ENCODE results near the gene COL8A2.

COL8A2 gene

DNA sequence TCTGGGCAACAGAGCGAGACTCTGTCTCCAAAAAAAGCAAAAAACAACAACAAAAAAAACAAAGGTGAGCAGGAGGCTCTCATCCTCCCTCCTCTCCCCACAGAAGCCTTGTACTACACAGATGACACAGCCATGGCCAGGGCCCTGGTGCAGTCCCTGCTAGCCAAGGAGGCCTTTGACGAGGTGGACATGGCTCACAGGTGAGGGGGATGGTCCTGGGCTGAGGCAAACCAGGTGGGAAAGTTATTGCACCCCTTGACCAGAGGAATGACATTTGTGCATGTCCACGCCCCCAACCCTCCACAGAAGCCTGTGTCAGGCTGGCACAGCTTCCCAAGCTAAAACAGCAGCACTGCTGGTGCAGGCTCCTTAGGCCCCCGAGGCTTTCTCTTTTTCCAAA lies 33.9 kb downstream of the COL8A2 start:
- DNase-seq (ENCODE audit: low spot score), result no peak

DNA sequence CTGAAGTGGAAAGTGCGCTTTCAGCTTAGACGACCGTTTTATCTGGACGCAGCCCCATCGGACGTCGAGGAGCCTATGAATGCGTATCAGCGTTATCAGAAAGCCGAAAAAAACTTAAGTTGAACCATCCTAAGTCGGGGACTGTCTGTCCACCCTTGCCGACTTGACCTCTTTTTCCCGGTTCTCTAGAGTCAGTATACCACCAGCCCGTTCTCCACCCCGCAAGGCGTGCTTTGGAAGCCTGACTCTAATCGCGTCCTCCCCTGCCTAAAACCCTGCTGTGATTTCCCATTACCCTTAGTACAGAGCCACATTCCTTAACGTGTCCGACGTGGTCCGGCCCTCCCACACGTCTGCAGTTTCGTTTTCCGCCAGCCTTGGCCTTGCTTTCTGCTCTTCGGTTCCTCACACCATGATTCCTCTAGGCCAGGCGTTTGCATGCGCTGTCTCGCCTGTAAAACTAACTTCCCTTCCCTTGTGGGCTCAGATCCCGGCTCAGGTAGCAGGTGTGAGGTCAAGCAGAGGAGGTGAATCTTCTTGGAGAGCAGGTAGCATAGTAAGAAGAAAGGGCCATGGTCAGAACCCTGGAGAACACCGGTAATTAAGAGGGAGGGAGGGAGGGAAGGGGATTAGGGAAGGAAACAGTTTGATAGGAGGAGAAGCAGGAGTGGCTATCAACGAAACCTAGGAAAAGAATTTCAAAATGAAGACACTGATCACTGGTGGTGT lies 35.5 kb downstream of the COL8A2 start:
- DNase-seq (ENCODE audit: low spot score), result no peak

GRCh38 chr1:36088577-36089392 lies 36.2 kb downstream of the COL8A2 start, which contains the start of gene ADPRS:
Gene ADPRS (plus strand): TSS chr1:36088892. CDS start chr1:36088905, 13 bp downstream.
- DNase-seq (ENCODE audit: low spot score), result peak; percentile 75

- DNase-seq (ENCODE audit: low spot score), result no peak
These were observed 36.8 kb downstream of the COL8A2 start for GRCh38 chr1:36088265-36088576.

- no peak for DNase-seq (ENCODE audit: low spot score)
These were observed 37.5 kb downstream of the COL8A2 start for GRCh38 chr1:36087233-36088123.

DNA sequence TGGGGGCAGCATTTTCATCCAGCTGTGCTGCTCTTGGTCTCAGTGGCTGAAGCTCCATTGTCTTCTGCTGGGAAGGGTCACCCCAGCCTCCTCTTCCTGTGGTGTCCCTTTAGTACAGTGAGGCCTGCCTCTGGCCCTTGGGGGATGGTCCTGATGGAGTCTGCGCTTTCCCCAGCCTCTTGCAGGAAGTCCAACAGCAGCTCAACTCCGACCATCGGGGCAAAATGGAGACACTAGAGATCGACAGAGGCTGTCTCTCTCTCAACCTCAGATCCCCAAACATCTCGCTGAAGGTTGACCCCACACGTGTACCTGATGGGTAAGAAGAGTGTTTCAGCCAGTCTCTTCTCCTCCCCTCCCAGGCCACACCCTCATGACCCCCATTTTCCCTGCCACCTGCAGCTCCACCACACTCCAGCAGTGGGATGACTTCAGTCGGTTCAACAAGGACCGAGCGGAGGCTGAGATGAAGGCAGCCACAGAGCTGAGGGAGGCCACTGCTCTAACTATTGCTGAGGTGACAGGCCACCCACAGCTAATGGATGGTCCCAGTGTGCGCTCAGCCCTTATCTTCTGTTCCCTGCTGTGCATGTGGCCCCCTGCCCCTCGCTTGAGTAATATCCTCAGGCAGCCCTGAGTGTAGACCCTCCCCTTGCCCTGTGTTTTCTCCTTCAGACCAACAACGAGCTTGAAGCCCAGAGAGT lies 38.3 kb downstream of the COL8A2 start:
- no peak for DNase-seq (ENCODE audit: low spot score)

DNA sequence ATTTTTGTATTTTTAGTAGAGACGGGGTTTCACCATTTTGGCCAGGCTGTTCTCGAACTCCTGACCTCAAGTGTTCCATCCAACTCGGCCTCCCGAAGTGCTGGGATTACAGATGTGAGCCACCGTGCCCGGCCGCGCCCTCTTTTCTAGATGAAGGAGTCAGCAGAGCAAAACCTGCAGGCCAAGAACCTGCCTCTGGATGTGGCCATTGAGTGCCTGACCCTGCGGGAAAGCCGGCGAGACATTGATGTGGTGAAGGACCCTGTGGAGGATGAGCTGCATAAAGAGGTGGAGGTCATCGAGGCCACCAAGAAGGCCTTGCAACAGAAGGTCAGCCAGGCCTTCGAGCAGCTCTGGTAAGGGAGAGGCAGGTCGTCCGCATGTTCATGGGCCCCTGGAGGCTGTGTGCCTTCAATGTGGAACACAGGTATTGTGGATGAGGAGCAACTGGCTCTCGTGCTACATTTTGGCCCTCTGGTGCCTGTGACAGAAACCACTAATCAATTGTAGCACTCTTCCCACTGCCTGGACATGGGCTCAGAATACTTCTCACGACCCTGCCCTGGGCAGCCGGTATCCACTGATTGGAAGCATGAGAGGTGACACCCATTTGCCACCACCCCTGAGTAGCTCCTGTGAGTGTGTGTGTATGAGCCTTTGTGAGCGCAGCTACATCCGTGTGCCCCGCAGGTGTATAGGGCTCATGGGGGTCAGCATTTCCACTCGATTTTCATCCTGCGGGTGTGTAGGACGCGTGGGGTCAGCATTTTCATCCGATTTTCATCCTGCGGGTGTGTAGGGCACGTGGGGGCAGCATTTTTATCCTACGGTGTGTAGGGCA lies 39.1 kb downstream of the COL8A2 start:
- DNase-seq (ENCODE audit: low spot score), result no peak

GRCh38 chr1:36085126-36085525 lies 39.9 kb downstream of the COL8A2 start:
- no peak for DNase-seq (ENCODE audit: low spot score)

GRCh38 chr1:36084497-36085115 lies 40.4 kb downstream of the COL8A2 start:
- no peak for DNase-seq (ENCODE audit: low spot score)

DNA sequence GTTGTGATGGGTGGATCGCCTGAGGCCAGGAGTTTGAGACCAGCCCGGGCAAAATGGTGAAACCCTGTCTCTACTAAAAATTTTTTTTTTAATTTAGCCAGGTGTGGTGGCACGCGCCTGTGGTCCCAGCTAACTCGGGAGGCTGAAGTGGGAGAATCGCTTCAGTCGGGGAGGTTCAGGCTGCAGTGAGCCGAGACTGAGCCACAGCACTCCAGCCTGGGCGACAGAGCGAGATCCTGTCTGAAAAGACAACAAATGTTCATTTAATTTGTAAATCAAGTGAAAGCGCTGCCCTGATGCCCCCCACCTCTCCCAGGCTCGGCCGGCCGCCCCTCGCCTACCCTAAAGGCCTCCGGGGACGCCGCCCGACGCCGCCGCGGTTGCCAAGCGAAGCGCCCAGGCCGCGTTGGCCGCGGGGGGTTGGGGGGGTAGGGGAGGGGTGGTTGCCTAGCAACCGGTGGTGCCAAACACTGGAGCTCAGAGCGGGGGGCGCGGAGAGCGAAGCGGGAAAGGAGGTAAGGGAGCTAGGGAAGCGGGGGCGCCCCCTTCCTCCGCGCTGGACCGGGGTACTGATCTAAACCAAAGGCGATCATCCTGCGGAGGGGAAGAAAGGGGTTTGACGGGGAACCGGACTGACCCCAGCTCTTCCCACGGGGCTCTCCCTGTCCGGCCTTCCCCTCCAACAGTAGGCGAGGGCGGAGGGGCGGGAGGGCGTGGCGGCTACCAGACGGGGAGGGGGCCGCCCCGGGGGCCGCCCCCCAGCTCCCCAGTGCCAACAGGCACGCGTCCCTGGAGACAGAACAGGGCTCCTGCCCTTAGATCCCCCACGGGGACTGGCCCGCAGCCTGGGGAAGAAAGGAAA lies 41.2 kb downstream of the COL8A2 start, which contains the start of gene TEKT2:
TEKT2 (plus strand) TSS at position 460 of the 862 bp plus-strand sequence. CDS start 828 bp downstream, outside the sequence.
- no peak for DNase-seq (ENCODE audit: low spot score)

GRCh38 chr1:36083219-36083618 lies 41.8 kb downstream of the COL8A2 start:
- DNase-seq (ENCODE audit: low spot score), result no peak

DNA sequence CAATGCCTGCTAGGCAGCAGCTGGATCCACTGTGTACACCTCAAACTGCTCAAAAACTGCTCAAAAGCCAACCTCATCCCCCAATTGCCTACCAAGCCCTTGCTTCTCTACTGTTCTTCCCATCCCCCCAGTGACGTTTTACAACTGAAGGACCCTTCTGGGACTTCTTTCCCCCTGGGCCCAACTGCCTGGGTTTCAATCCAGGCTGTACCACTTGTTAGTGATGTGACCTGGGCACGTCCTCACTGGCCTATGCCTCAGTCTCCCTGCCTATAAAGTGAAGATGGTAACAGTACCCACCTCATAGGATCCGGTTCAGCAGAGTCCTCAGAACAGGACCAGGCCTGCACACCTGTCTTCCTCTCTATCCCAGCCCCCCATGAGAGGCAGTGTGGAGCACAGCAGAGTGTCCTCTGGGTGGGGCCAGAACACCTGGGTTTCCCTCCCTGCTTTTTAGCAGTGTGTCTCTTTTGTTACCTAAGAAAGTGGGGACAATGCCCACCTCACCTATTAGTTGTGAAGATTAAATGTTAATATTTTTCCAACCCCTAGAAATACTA lies 43.0 kb downstream of the COL8A2 start:
- no peak for DNase-seq (ENCODE audit: low spot score)

DNA sequence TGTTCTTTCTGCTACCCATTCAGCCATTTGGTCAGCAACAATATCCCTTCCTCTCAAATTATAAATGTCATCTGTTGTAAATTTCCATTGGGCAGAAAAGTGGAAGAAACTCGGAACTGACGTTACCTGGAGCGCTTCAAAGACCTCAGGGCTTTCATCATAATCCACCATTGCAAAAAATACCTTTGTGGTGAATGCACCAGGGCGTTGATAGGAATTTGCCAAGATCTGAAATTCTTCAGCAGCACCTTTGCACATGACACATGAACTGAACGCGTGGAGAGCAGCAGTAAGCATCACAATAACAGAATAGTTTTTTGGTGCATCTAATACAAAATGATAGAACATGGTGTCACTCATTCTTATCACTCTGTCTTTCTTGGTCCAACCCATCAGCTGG lies 44.2 kb downstream of the COL8A2 start:
- DNase-seq (ENCODE audit: low spot score), result no peak

DNA sequence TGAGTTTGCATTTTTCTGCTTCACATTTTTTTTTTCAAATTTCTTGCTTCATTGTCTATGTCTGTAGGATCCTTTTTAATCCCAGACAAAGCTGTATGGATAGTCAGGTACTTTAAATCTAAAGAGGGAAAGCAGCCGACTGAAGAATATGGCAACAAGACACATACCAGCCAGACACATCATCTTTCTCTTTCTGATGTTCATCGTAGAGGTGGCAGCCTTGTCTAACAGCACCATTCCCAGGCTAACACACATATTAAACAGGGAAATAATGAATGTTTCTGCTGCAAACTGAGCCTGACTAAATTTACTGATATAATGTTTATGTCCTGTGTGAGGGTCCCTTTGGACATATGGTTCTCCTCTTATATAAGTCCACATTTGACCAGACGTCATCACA lies 44.8 kb downstream of the COL8A2 start:
- DNase-seq (ENCODE audit: low spot score), result no peak

- no peak for DNase-seq (ENCODE audit: low spot score)
These were observed 47.9 kb downstream of the COL8A2 start for GRCh38 chr1:36076979-36077573.

- DNase-seq (ENCODE audit: low spot score), result no peak
These were observed 54.7 kb downstream of the COL8A2 start for GRCh38 chr1:36070349-36070748.

DNA sequence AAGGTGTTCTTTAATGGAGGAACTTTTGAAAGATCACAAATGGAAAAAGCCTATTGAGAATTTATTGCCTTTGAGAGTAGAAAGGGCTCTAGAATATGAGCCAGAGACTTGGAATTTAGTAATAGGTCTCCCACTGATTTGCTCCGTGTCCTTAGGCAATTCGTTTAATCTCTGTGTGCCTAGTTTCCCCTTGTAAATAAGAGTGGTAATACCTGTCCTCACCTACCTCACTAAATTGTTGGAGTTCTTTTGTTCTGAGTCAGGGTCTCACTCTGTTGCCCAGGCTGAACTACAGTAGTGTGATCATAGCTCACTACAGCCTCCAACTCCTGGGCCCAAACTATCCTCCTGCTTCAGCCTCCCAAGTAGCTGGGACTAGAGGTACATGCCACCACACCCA lies 56.2 kb downstream of the COL8A2 start:
- no peak for DNase-seq (ENCODE audit: low spot score)

- peak; percentile 91 for DNase-seq (ENCODE audit: low spot score)
These were observed 57.2 kb downstream of the COL8A2 start for GRCh38 chr1:36067871-36068270.

DNA sequence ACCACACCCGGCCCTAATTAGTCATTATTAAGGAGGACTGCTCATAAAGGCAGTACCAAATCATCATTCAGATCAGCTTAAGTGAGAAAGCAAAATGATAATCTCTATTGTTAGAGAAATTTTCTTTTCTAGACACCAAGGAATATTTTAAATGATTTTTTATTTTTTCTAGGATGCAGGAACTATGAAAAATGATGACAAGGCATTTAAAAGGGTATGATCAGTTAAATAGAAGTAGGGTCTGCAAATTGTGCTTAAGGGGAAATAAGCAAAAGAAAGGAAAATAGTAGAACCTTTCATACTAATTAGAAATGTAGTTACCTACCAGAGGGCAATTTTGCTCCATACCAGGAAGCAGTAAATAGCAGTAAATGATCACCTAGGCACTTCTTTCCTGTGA lies 62.7 kb downstream of the COL8A2 start:
- no peak for DNase-seq (ENCODE audit: low spot score)

Measured in pons (tissue), 1 donor.